IMR-90 (cell line): ENCODE data around the gene PIK3C2A.

Experiments
- BHLHE40 ChIP-seq: fragments of 150-350 bp; IDR thresholded peaks from 2 replicates; pipeline ENCODE4 v1.6.1; 2016; ENCODE audit warnings: mild to moderate bottlenecking, low read depth, low read length
- CEBPB ChIP-seq: IDR thresholded peaks from 2 replicates; pipeline ENCODE4 v1.6.1; 2012; ENCODE audit warnings: low read depth, low read length, improper control_type of control experiment
- CHD1 ChIP-seq: IDR thresholded peaks from 2 replicates; pipeline ENCODE4 v1.6.1; 2012; ENCODE audit warnings: low read depth, low read length, improper control_type of control experiment
- CTCF ChIP-seq: conservative IDR thresholded peaks from 2 replicates; pipeline ENCODE4 v1.5.1; 2012; ENCODE audit warnings: mild to moderate bottlenecking, low read depth, low read length, improper control_type of control experiment
- FOS ChIP-seq: fragments of 150-350 bp; IDR thresholded peaks from 2 replicates; pipeline ENCODE4 v1.6.1; 2016; ENCODE audit warnings: low read depth, low read length
- MAFK ChIP-seq: IDR thresholded peaks from 2 replicates; pipeline ENCODE4 v1.6.1; 2012; ENCODE audit warnings: low read depth, low read length, improper control_type of control experiment
- MAZ ChIP-seq: IDR thresholded peaks from 2 replicates; pipeline ENCODE4 v1.6.1; 2012; ENCODE audit warnings: low read depth, mild to moderate bottlenecking, low read length, improper control_type of control experiment, moderate library complexity, borderline replicate concordance
- MXI1 ChIP-seq: IDR thresholded peaks from 2 replicates; pipeline ENCODE4 v1.6.1; 2012; ENCODE audit warnings: low read depth, mild to moderate bottlenecking, low read length, moderate library complexity, borderline replicate concordance
- POLR2A ChIP-seq: IDR thresholded peaks from 2 replicates; pipeline ENCODE4 v1.6.1; 2012; ENCODE audit warnings: mild to moderate bottlenecking, low read depth, low read length
- RAD21 ChIP-seq: IDR thresholded peaks from 2 replicates; pipeline ENCODE4 v1.6.1; 2012; ENCODE audit warnings: low read length, improper control_type of control experiment
- RCOR1 ChIP-seq: IDR thresholded peaks from 2 replicates; pipeline ENCODE4 v1.6.1; 2012; ENCODE audit warnings: mild to moderate bottlenecking, low read length, improper control_type of control experiment; ENCODE audit not compliant: insufficient replicate concordance
- SMC3 ChIP-seq: fragments of 150-350 bp; IDR thresholded peaks from 2 replicates; pipeline ENCODE4 v1.6.1; 2016; ENCODE audit warnings: low read depth, mild to moderate bottlenecking, antibody characterized with exemption, low read length, moderate library complexity
- USF2 ChIP-seq: fragments of 150-350 bp; IDR thresholded peaks from 2 replicates; pipeline ENCODE4 v1.6.1; 2017; ENCODE audit warnings: mild to moderate bottlenecking, antibody characterized with exemption, low read length, low read depth
- TF ChIP-seq, protein P1 (sequence below): fragments of 150-350 bp; IDR thresholded peaks from 2 replicates; pipeline ENCODE4 v1.6.1; 2016; ENCODE audit warnings: low read depth, mild to moderate bottlenecking, low read length, moderate library complexity, borderline replicate concordance

GRCh38 chr11:17185938-17186337, 21.8 kb downstream of the PIK3C2A start:
- TF ChIP-seq CTCF (no peak), CHD1 (no peak), MXI1 (no peak), CEBPB (no peak), RCOR1 (no peak), POLR2A (no peak), SMC3 (no peak), USF2 (no peak), MAFK (no peak), BHLHE40 (no peak), FOS (no peak), RAD21 (no peak), MAZ (no peak)
- TF ChIP-seq, protein P1, sequence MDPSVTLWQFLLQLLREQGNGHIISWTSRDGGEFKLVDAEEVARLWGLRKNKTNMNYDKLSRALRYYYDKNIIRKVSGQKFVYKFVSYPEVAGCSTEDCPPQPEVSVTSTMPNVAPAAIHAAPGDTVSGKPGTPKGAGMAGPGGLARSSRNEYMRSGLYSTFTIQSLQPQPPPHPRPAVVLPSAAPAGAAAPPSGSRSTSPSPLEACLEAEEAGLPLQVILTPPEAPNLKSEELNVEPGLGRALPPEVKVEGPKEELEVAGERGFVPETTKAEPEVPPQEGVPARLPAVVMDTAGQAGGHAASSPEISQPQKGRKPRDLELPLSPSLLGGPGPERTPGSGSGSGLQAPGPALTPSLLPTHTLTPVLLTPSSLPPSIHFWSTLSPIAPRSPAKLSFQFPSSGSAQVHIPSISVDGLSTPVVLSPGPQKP: no peak
